GM12864 (cell line): Measurements from ENCODE around the gene FLT4.
"Not testable (repeated sequence)": the region's sequence is repeated elsewhere in the genome, so short reads cannot be mapped to it uniquely, and the experiment has no call there.

ENCODE experiments used
- DNase-seq: peaks from one replicate; pipeline ENCODE4 v3.0.0-alpha.2; 2011; ENCODE audit warnings: low read depth
- H3K4me3 ChIP-seq: 2 replicates; pipeline ENCODE4 v1.5.1; 2011; ENCODE audit warnings: mild to moderate bottlenecking, low read depth, low read length, control low read depth
- TF ChIP-seq, protein P1 (sequence below): IDR thresholded peaks from 2 replicates; pipeline ENCODE4 v1.5.1; 2011; ENCODE audit warnings: low read depth, mild to moderate bottlenecking, moderate library complexity, low read length, control low read depth, inconsistent platforms; ENCODE audit errors: missing control alignments

Gene FLT4

DNA sequence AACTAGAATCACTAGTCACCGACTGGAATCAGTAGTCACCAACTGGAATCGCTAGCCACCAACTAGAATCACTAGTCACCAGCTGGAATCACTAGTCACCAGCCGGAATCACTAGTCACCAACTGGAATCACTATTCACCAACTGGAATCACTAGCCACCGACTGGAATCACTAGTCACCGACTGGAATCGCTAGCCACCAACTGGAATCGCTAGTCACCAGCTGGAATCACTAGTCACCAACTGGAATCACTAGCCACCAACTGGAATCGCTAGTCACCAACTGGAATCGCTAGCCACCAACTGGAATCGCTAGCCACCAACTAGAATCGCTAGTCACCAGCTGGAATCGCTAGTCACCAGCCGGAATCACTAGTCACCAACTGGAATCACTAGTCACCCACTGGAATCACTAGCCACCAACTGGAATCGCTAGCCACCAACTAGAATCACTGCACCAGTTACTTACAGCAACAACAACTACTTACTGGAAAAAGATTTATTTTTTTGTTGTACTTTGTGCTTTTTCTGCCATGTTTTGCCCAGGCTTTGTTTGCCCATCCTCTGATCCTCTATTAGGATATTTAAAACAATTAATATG, 25.7 kb upstream of the FLT4 start:
- no peak for DNase-seq
- TF ChIP-seq, protein P1, sequence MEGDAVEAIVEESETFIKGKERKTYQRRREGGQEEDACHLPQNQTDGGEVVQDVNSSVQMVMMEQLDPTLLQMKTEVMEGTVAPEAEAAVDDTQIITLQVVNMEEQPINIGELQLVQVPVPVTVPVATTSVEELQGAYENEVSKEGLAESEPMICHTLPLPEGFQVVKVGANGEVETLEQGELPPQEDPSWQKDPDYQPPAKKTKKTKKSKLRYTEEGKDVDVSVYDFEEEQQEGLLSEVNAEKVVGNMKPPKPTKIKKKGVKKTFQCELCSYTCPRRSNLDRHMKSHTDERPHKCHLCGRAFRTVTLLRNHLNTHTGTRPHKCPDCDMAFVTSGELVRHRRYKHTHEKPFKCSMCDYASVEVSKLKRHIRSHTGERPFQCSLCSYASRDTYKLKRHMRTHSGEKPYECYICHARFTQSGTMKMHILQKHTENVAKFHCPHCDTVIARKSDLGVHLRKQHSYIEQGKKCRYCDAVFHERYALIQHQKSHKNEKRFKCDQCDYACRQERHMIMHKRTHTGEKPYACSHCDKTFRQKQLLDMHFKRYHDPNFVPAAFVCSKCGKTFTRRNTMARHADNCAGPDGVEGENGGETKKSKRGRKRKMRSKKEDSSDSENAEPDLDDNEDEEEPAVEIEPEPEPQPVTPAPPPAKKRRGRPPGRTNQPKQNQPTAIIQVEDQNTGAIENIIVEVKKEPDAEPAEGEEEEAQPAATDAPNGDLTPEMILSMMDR = no peak
- no peak overlapping the region for H3K4me3 ChIP-seq

DNA sequence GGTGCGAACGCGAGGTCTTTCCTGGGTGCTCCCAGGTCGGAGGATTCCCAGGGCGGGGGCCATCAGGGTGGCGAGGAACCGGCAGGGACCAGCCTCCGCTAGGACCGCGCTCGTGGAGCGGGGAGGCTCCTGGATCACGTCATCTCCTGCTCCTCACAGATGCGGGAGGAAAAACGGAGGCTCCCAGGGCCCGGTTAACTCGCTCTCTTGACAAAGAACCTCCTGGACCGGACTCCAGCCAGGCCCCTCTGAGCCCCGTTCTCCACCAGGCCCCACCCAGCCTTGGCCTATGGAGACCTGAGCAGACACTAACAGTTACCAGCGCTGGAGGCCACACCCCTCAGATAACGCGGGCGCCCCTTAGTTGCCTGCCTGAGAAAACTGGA, 24.7 kb upstream of the FLT4 start:
- H3K4me3 ChIP-seq, DNase-seq: not testable (repeated sequence)

DNA sequence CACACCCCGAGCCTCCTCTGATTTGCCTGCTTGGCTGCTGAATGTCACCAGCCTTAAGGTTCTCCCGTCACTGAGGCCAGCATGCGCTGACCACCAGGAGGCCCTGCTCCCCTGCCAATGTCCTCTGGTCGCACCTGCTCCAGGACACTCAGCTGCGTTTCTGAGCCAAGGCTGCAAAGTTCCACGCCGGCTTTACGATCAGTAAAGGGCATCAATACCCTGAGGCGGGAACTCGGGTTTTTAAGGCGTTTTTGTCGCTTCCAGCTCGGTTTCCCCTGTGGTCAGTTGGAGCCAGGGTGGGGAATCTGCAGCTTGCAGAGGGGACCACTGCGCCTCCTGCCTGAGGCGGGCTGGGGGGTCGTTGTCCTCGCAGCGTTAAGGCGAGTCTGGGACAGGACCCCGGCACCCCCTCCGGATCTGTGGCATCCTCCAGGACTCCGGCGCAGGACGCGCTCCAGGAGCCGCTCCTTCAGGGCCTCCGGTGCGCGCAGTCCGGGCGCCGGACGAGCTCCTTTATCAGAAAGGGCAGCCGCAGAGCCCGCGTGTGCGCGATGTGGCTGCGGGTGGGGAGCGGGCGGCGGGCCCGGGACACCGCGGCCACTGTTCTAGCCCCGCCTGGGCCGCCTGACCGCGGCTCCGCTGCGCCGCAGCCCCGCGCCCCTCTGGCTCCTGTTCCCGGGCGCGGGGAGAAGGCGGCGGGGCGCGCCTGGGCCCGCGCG, 24.1 kb upstream of the FLT4 start:
- no peak overlapping the region for H3K4me3 ChIP-seq

DNA sequence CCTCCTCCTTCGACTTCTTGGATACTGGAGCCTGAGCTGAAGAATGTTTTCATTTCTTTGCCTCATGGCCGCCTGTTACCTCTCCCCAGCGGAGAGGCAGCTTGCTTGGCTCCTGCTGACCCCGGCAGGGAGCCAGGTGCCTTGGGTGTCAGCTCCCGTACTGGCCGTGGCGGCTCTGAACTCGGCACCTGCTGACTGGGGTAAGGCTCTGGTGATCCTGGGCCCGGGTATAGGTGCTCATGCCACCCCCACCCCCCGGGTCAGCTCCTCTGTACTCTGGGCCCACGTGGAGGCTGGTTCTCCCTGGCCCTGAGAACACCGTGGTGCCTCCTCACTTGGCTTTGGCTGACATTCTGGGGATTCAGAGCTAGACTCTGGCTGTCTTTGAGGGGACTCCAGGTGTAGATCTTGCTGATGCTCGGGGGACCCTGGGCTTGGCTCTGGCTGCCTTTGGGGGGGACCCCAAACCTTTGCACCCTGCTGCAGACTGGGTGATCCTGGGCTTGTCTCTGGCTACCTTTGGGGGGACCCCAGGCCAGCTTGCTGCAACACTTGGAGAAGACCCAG, 22.6 kb upstream of the FLT4 start:
- not testable (repeated sequence) for DNase-seq

More for the DNA sequence above, 24.1 kb upstream of the FLT4 start:
- TF ChIP-seq, protein P1 = no peak
- no peak for DNase-seq

DNA sequence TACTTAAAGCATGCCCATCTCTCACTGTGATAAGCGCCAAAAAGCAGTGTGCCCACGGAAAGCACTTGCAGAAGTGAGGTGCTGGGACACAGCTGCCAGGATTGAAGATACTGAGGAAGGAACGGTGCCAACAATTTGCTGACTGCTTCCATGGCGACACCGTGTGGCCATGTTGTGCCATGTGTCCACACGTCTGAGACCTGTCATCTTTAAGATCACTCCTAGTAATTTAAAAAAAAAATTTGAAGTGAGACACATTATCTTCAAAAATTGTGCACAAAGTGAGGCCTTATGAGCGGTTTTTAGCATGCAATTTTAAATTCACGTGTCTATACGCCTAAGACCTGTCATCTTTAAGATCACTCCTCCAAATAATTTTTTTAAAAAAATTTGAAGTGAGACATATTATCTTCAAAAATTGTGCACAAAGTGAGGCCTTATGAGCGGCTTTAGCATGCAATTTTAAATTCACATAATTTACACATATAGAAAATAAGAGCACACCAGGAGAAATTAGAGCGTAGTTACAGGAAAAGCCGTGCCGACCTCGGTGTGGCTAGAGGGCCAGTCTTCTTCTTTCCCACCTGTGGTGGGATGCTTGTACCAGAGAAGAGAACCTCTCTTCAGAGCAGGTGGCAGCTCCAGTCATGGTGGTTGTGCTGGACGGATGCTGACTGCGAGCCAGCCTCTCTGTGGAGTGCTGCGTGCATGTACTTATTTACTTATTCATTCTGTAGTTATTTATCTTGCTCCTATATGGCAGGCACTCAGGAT, 21.4 kb upstream of the FLT4 start:
- TF ChIP-seq, protein P1 = peak; percentile 88
- DNase-seq = peak; percentile 19
- no peak overlapping the region for H3K4me3 ChIP-seq

More for the DNA sequence above, 22.6 kb upstream of the FLT4 start:
- H3K4me3 ChIP-seq = not testable (repeated sequence)

DNA sequence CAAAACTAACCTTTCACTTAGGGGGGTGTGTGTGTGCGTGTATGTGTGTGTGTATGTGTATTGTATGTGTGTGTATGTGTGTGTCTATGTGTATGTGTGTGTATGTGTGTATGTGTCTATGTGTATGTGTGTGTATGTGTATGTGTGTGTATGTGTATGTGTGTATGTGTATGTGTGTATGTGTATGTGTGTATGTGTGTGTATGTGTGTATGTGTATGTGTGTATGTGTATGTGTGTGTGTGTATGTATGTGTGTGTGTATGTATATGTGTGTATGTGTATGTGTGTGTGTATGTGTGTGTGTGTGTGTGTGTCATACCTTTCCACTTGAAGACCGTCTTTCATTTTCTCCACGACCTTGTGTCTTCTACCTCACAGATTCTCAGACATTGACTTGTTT, 20.8 kb upstream of the FLT4 start:
- no peak for DNase-seq
- H3K4me3 ChIP-seq = no peak overlapping the region
- TF ChIP-seq, protein P1 = no peak

DNA sequence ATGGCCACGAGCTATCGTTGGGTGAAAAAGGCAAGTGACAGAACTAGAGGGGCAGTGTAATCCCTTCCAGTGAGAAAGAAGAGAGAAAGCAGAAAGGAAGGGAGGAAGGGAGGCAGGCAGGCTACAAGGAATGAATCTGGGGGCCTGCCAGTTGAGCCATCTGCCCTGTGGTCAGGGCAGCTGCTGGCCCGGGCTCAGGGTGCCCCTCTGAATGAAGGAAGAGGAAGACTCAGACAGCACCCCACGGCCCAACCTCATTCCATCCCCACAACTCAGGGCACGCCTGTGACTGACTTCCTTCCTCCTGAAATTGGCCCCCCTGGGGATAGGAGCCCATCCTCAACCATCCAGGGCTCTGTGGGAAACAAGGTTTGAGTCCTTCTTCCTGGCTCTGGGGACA, 20.3 kb upstream of the FLT4 start:
- TF ChIP-seq, protein P1 = no peak
- DNase-seq = no peak
- no peak overlapping the region for H3K4me3 ChIP-seq
